Right kidney (tissue), 1 donor: ENCODE measurements around the gene RAPGEF5.

Experiments
- DNase-seq: peaks from one replicate; pipeline ENCODE4 v3.0.0-alpha.2; 2016

Gene RAPGEF5

GRCh38 chr7:22150221-22150620, 206.7 kb downstream of the RAPGEF5 start:
- no peak for DNase-seq

GRCh38 chr7:22147868-22148267, 209.1 kb downstream of the RAPGEF5 start:
- DNase-seq: no peak

- no peak for DNase-seq
These were observed 209.9 kb downstream of the RAPGEF5 start for GRCh38 chr7:22146961-22147512.

GRCh38 chr7:22144950-22145349, 212.0 kb downstream of the RAPGEF5 start:
- DNase-seq: no peak

DNA sequence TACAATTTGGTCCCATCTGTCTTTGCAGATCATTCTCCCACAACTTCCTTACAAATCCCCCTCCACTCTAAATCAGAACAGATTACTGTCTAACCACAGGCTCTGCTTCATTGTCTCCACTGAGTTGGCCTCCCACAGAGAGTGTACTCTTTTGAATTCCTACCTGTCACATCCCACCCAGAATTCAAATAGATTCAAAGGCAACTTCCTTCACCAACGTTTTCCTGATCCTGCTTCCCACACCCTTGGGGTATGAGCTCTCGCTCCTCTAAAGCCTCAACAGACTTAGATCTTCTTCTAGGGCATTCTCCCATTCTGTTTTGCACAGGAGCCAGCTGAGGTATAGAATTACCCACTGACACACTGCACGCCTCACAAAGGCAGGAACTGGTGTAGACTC, 213.5 kb downstream of the RAPGEF5 start:
- DNase-seq: no peak

DNA sequence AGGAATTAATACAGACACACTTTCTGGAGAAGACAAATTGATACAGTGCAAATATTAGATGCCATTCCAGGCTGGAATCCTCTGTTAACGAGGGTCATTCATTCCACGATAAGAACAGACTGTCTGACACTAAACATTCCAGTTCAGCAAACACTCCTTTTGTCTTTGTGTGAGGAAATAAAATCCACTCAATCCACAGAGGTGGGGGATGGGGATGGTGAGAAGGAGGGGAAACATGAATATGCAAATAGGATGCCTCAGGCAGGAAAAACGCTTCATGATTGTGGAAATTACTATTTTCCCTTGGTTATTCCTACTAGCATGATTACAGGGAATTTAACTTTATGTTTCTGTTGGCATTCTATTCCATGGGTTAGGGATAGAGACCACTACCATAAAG, 214.4 kb downstream of the RAPGEF5 start:
- DNase-seq: no peak

DNA sequence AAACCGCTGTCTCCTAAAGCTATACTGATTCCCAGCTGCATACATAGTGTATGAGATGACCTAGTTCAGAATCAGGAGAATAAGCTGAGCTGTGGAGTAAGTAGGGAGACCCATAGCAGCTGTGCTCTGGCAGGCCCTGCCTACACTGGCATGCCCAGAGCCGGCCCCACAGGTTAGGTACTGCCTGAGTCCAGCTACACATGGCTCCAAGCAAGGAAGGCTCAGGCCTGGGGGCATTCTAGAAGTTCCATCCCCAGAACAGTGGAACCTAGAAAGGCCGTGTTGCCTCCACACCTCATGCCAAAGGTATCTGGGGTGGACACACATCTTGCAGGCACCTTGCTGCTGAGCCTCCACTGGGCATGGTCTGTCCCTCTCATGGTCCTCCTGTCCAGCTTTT, 215.6 kb downstream of the RAPGEF5 start:
- no peak for DNase-seq

GRCh38 chr7:22140578-22140977, 216.4 kb downstream of the RAPGEF5 start:
- DNase-seq: no peak

GRCh38 chr7:22138886-22139285, 218.1 kb downstream of the RAPGEF5 start:
- DNase-seq: no peak

DNA sequence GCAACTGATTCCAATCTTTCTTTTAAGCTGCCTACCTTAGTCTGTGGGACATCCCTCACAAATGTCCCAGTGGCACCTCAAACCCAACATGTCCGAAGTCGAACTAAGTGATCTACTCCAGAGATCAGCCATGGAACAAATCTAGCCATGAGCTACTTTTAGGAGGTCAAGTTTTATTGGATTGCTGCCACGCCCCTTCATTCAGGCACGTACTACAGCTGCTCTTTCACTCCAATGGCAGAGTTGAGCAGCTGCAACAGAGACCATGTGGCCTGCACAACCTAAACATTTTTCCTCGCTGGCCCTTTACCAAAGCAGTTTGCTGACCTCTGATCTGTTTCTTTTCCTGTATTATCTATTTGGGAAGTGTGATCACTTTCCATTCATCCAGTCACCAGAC, 218.8 kb downstream of the RAPGEF5 start:
- no peak for DNase-seq

- no peak for DNase-seq
These were observed 219.5 kb downstream of the RAPGEF5 start for GRCh38 chr7:22137466-22137865.

DNA sequence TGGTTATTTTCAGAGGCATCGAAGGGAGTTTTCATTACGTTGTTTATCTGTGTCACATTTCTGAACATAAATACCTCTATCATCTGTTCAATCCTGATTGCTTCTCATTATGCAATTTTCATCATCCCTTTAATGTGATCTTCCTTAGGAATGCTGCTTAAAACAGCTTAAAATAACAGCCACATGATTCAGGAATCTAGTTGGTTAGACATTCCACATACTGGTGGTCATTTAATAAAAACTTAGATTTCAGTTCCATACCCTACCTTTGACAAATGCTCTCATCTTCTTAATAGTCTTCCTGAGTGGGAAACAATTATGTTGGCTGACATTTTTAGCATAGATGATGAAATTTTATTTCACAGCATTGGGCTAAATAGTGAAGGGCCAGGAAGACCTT, 219.9 kb downstream of the RAPGEF5 start:
- no peak for DNase-seq

DNA sequence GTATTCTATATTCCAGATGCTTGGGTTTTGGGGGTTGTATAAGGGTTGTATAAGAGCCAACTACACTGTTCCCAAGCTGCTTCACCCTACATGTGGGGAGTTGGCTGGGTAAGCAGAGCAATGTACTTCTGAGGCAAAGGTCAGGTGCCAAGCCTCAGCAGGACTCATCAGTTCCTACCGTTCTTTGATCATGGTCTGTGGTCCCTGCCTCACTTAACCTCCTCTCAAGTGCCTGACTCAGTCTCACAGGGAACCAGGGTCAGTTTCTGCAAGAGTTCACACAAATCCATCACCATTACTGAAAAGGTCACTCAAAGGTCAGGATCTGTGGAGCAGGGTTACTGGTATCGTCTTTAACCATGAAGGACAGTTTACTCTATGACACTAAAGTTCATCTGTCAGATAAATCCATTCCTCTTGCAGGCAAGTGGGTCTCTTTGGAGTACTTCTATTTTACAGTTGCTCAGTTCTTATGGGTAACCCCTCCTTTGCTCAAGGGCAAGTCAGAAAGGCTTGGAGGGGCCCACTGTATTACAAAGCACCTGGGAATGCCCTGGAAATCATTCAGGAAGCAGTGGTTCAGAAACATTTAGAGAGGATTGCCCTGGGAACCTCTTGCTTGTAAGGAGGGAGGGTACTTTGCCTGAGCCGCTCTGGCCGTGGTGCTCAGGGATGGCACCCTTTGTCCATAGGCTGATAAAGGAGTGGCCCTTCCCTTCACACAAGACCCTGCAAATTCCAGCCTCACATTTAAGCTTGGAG, 227.0 kb downstream of the RAPGEF5 start:
- no peak for DNase-seq

DNA sequence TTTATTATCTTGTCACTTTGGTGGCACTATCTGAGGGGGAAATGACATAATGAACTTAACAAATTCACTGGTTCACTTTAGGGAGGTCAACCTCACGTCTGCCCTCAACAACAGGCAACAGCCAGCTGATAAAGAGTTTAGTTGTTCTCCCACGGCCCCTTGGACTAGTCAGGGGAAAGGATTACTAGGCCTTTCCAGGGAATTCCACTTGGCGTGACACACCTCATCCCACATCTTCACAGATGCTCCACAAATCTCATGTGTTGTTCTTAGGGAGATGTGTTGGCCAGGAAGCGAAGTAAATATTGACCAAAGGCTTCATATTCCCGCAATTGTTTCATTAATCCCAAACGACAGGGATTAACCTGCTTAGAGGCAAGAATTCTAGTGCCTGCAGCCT, 227.8 kb downstream of the RAPGEF5 start:
- DNase-seq: no peak

- no peak for DNase-seq
These were observed 228.4 kb downstream of the RAPGEF5 start for GRCh38 chr7:22128528-22128920.

GRCh38 chr7:22127835-22128527, 229.0 kb downstream of the RAPGEF5 start:
- no peak for DNase-seq

DNA sequence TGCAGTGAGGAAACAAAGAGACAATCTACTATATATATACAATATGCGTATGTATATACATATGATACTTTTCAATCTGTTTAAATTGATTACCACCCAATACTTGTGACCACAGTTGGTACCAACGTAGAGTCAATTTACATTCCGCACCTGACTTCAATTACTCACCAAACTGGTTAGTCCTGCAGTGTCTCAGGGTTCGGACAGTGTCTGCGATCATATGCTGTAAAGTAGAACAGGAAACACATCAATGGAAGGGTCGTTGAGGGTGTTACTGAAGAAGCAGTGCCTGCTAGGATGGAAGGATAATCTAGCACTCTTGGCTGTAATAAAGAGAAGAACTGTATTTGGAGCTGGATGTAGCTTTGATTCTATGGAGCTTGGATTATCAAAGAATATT, 231.5 kb downstream of the RAPGEF5 start:
- no peak for DNase-seq

- no peak for DNase-seq
These were observed 232.0 kb downstream of the RAPGEF5 start for GRCh38 chr7:22124941-22125340.

- no peak for DNase-seq
These were observed 233.8 kb downstream of the RAPGEF5 start for GRCh38 chr7:22123139-22123538.

DNA sequence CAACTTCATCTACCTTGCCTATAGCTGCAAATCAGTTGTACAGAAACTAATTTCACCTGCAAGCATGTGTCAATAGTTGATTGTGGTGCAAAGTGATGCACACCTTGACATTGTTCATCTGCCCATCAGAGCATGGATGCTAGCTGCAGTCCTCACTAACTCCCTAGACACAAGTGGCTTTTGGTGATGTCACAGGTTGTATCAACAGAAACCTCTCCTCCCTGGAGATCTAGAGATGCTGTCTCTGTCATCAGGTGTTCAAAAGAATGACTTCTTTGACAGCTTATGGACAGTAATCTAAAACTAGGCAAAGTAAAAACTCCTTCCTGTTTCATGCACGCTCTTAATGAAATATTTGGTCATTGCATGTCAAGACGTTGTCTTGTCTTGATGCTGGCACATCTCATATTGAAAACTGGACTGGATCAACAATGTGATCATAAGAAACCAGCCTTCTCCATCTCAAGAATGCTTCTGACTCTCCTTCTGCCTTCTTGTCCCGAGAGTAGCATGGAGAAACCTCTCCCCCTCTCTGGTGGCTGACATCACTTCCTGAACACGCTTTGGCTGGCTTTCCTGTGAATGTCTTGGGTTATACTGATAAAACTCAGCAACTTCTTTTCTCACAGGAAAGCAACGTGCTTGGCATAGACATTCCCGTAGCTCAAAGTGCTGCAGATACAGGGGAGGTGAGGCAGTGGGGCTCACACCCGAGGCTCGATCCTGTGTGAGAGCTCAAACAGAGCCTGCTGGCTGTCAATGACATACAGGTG, 235.1 kb downstream of the RAPGEF5 start:
- DNase-seq: no peak

DNA sequence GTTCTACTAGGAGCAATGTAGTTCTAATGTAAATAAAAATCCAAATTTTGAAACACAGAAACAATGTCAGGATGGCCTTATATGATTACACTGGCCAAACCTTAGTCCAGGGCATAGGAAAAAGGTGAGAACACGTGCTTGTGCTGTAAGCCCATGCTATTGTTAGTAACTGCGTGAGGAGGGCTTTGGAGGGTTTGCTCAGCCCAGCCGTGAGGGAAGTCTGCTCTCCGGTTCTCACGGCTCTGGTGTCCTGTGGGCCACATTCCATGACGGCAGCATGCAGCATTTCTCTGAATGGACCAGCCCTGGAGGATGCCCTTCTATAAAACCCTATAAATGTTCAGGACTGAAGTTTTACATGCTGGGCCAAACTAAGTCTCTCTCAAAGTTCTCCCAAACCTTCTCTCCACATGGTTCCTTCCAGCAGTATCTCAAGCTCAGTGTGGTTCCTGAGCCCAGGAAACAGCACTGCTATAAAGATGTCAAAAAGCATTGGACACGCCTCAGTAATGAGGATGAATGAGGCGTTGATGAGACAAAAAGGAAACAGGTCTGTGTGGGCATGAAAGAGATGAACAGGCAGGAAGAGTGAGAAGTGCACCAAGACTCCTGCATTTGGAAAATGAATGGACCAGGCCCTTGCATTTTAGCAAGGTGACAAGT, 236.4 kb downstream of the RAPGEF5 start:
- DNase-seq: no peak

GRCh38 chr7:22117222-22117621, 239.7 kb downstream of the RAPGEF5 start:
- DNase-seq: no peak
